ENCODE data around the gene MEN1.

MEN1 gene

GRCh38 chr11:64801158-64801464, 9.2 kb downstream of the MEN1 start:
- Histone ChIP-seq H3K9ac (ENCODE audit: low read length) (peak overlapping the region; percentile 84; the same call in 1 of the 2 replicates), H3K79me2 (ENCODE audit: insufficient read depth, low read length) (no peaks in the 10 kb centered on the region), H3F3A (ENCODE audit: insufficient read depth, low read length) (no peaks in the 10 kb centered on the region), H3K9me2 (ENCODE audit: low read depth, low read length) (no peaks in the 10 kb centered on the region), H3K27ac (ENCODE audit: low read depth, low read length, poor library complexity, severe bottlenecking) (peak overlapping the region; percentile 93), H3K27me3 (ENCODE audit: insufficient read depth, low read length) (no peaks in the 10 kb centered on the region), H3K4me1 (ENCODE audit: insufficient read depth, low read length, severe bottlenecking) (peaks cover 48% of the 10 kb centered on the region), H4K20me1 (ENCODE audit: insufficient read depth, low read length) (no peaks in the 10 kb centered on the region), H3K9me3 (ENCODE audit: low read length) (no peaks in the 10 kb centered on the region), H3K4me2 (ENCODE audit: low read length) (peak overlapping the region; percentile 97), H3K4me3 (ENCODE audit: low read depth, low read length, poor library complexity, severe bottlenecking) (peak overlapping the region; percentile 66), H2AFZ (ENCODE audit: low read length) (no peak overlapping the region), H3K36me3 (ENCODE audit: insufficient read depth, low read length) (peaks cover 58% of the 10 kb centered on the region)
- no peak for TF ChIP-seq EZH2 (IDR thresholded peaks at IDR 0.05; ENCODE audit: borderline replicate concordance, low read length)

- Histone ChIP-seq H3K9me2 (ENCODE audit: low read depth, low read length) (no peaks in the 10 kb centered on the region), H3K79me2 (ENCODE audit: insufficient read depth, low read length) (no peaks in the 10 kb centered on the region), H4K20me1 (ENCODE audit: insufficient read depth, low read length) (no peaks in the 10 kb centered on the region), H3K4me3 (ENCODE audit: low read depth, low read length, poor library complexity, severe bottlenecking) (peak overlapping the region; percentile 66), H3K4me2 (ENCODE audit: low read length) (peak overlapping the region; percentile 97), H3K36me3 (ENCODE audit: insufficient read depth, low read length) (peaks cover 58% of the 10 kb centered on the region), H3K27ac (ENCODE audit: low read depth, low read length, poor library complexity, severe bottlenecking) (peak overlapping the region; percentile 93), H3K9ac (ENCODE audit: low read length) (peak overlapping the region; percentile 16; the same call in 1 of the 2 replicates), H3K27me3 (ENCODE audit: insufficient read depth, low read length) (no peaks in the 10 kb centered on the region), H2AFZ (ENCODE audit: low read length) (no peak overlapping the region), H3F3A (ENCODE audit: insufficient read depth, low read length) (no peaks in the 10 kb centered on the region), H3K4me1 (ENCODE audit: insufficient read depth, low read length, severe bottlenecking) (peaks cover 48% of the 10 kb centered on the region), H3K9me3 (ENCODE audit: low read length) (no peaks in the 10 kb centered on the region)
- TF ChIP-seq EZH2 (IDR thresholded peaks at IDR 0.05; ENCODE audit: borderline replicate concordance, low read length) (no peak), CTCF (IDR thresholded peaks at IDR 0.05; ENCODE audit: low read length) (no peak)
Measured at GRCh38 chr11:64800303-64801157, 9.8 kb downstream of the MEN1 start.

GRCh38 chr11:64799623-64800302, 10.6 kb downstream of the MEN1 start:
- Histone ChIP-seq H3K9ac (ENCODE audit: low read length) (peak overlapping the region; percentile 0; the same call in 1 of the 2 replicates), H3K79me2 (ENCODE audit: insufficient read depth, low read length) (no peaks in the 10 kb centered on the region), H3K4me3 (ENCODE audit: low read depth, low read length, poor library complexity, severe bottlenecking) (peak overlapping the region; percentile 66), H2AFZ (ENCODE audit: low read length) (no peak overlapping the region), H3K9me3 (ENCODE audit: low read length) (no peaks in the 10 kb centered on the region), H4K20me1 (ENCODE audit: insufficient read depth, low read length) (no peaks in the 10 kb centered on the region), H3K27ac (ENCODE audit: low read depth, low read length, poor library complexity, severe bottlenecking) (peak overlapping the region; percentile 93), H3K36me3 (ENCODE audit: insufficient read depth, low read length) (peaks cover 50% of the 10 kb centered on the region), H3F3A (ENCODE audit: insufficient read depth, low read length) (no peaks in the 10 kb centered on the region), H3K4me2 (ENCODE audit: low read length) (peak overlapping the region; percentile 97), H3K4me1 (ENCODE audit: insufficient read depth, low read length, severe bottlenecking) (peaks cover 48% of the 10 kb centered on the region), H3K27me3 (ENCODE audit: insufficient read depth, low read length) (no peaks in the 10 kb centered on the region), H3K9me2 (ENCODE audit: low read depth, low read length) (no peaks in the 10 kb centered on the region)
- TF ChIP-seq CTCF (IDR thresholded peaks at IDR 0.05; ENCODE audit: low read length) (no peak), EZH2 (IDR thresholded peaks at IDR 0.05; ENCODE audit: borderline replicate concordance, low read length) (no peak)

All from OCI-LY1 (cell line).